Hematopoietic multipotent progenitor cell treated with erythropoietin and hydrocortisone succinate and interleukin-3 and kit ligand, for 8 days (in vitro differentiated cells): ENCODE results near the gene LRRC42.

Source experiments
- DNase-seq: peaks from one replicate; pipeline ENCODE4 v3.0.0-alpha.2; 2015

The LRRC42 gene

GRCh38 chr1:54009406-54009805 is 63.3 kb downstream of the LRRC42 start:
- no peak for DNase-seq

- DNase-seq: no peak
These were observed 64.4 kb downstream of the LRRC42 start for GRCh38 chr1:54010415-54011117.

GRCh38 chr1:54011316-54012007 is 65.3 kb downstream of the LRRC42 start:
- no peak for DNase-seq

GRCh38 chr1:54012008-54012325 is 65.8 kb downstream of the LRRC42 start:
- no peak for DNase-seq

- DNase-seq: no peak
These were observed 66.7 kb downstream of the LRRC42 start for GRCh38 chr1:54012863-54013262.

GRCh38 chr1:54013393-54014008 is 67.4 kb downstream of the LRRC42 start:
- DNase-seq: no peak

- DNase-seq: no peak
These were observed 68.0 kb downstream of the LRRC42 start for GRCh38 chr1:54014009-54014629.

GRCh38 chr1:54016343-54017282 is 70.5 kb downstream of the LRRC42 start:
- DNase-seq: no peak
